ENCODE measurements around the gene PUM1.

PUM1 gene

GRCh38 chr1:30901798-30902581, 163.5 kb downstream of the PUM1 start:
- peak overlapping the region; percentile 52 for H3K9ac ChIP-seq (ENCODE audit: low read length)
- H3K27me3 ChIP-seq (ENCODE audit: control insufficient read depth, insufficient read depth, low read length): no peaks in the 10 kb centered on the region
- no peaks in the 10 kb centered on the region for H3K9me3 ChIP-seq (ENCODE audit: control insufficient read depth, low read length)
- H3K36me3 ChIP-seq (ENCODE audit: control insufficient read depth, insufficient read depth, low read length): no peaks in the 10 kb centered on the region
- no peak overlapping the region for H3K4me3 ChIP-seq (ENCODE audit: low read length)
- H3K4me1 ChIP-seq (ENCODE audit: control insufficient read depth, insufficient read depth, low read length): peaks cover 21% of the 10 kb centered on the region

GRCh38 chr1:30900931-30901560, 164.5 kb downstream of the PUM1 start:
- Histone ChIP-seq H3K9me3 (ENCODE audit: control insufficient read depth, low read length) (no peaks in the 10 kb centered on the region), H3K4me1 (ENCODE audit: control insufficient read depth, insufficient read depth, low read length) (peaks cover 19% of the 10 kb centered on the region), H3K27me3 (ENCODE audit: control insufficient read depth, insufficient read depth, low read length) (no peaks in the 10 kb centered on the region), H3K36me3 (ENCODE audit: control insufficient read depth, insufficient read depth, low read length) (no peaks in the 10 kb centered on the region), H3K4me3 (ENCODE audit: low read length) (no peak overlapping the region), H3K9ac (ENCODE audit: low read length) (no peak overlapping the region)

- no peak overlapping the region for H3K4me3 ChIP-seq (ENCODE audit: low read length)
- H3K27me3 ChIP-seq (ENCODE audit: control insufficient read depth, insufficient read depth, low read length): no peaks in the 10 kb centered on the region
- no peaks in the 10 kb centered on the region for H3K36me3 ChIP-seq (ENCODE audit: control insufficient read depth, insufficient read depth, low read length)
- H3K9ac ChIP-seq (ENCODE audit: low read length): no peak overlapping the region
- H3K9me3 ChIP-seq (ENCODE audit: control insufficient read depth, low read length): no peaks in the 10 kb centered on the region
- peaks cover 19% of the 10 kb centered on the region for H3K4me1 ChIP-seq (ENCODE audit: control insufficient read depth, insufficient read depth, low read length)
These were observed 165.0 kb downstream of the PUM1 start for GRCh38 chr1:30900486-30900885.

- H3K36me3 ChIP-seq (ENCODE audit: control insufficient read depth, insufficient read depth, low read length): no peaks in the 10 kb centered on the region
- H3K4me3 ChIP-seq (ENCODE audit: low read length): no peak overlapping the region
- H3K9me3 ChIP-seq (ENCODE audit: control insufficient read depth, low read length): no peaks in the 10 kb centered on the region
- H3K4me1 ChIP-seq (ENCODE audit: control insufficient read depth, insufficient read depth, low read length): peaks cover 19% of the 10 kb centered on the region
- H3K9ac ChIP-seq (ENCODE audit: low read length): no peak overlapping the region
- H3K27me3 ChIP-seq (ENCODE audit: control insufficient read depth, insufficient read depth, low read length): no peaks in the 10 kb centered on the region
These were observed 165.7 kb downstream of the PUM1 start for GRCh38 chr1:30899577-30900389.

- Histone ChIP-seq H3K9ac (ENCODE audit: low read length) (no peak overlapping the region), H3K4me1 (ENCODE audit: control insufficient read depth, insufficient read depth, low read length) (peaks cover 19% of the 10 kb centered on the region), H3K9me3 (ENCODE audit: control insufficient read depth, low read length) (no peaks in the 10 kb centered on the region), H3K27me3 (ENCODE audit: control insufficient read depth, insufficient read depth, low read length) (no peaks in the 10 kb centered on the region), H3K36me3 (ENCODE audit: control insufficient read depth, insufficient read depth, low read length) (no peaks in the 10 kb centered on the region), H3K4me3 (ENCODE audit: low read length) (no peak overlapping the region)
These were observed 167.3 kb downstream of the PUM1 start for GRCh38 chr1:30898031-30898815.

- Histone ChIP-seq H3K27me3 (ENCODE audit: control insufficient read depth, insufficient read depth, low read length) (no peaks in the 10 kb centered on the region), H3K9me3 (ENCODE audit: control insufficient read depth, low read length) (no peaks in the 10 kb centered on the region), H3K4me1 (ENCODE audit: control insufficient read depth, insufficient read depth, low read length) (peaks cover 10% of the 10 kb centered on the region), H3K4me3 (ENCODE audit: low read length) (no peak overlapping the region), H3K9ac (ENCODE audit: low read length) (no peak overlapping the region), H3K36me3 (ENCODE audit: control insufficient read depth, insufficient read depth, low read length) (no peaks in the 10 kb centered on the region)
These were observed 168.6 kb downstream of the PUM1 start for GRCh38 chr1:30896905-30897304.

- Histone ChIP-seq H3K36me3 (ENCODE audit: control insufficient read depth, insufficient read depth, low read length) (no peaks in the 10 kb centered on the region), H3K27me3 (ENCODE audit: control insufficient read depth, insufficient read depth, low read length) (no peaks in the 10 kb centered on the region), H3K9me3 (ENCODE audit: control insufficient read depth, low read length) (no peaks in the 10 kb centered on the region), H3K4me3 (ENCODE audit: low read length) (no peak overlapping the region), H3K4me1 (ENCODE audit: control insufficient read depth, insufficient read depth, low read length) (peaks cover 2% of the 10 kb centered on the region), H3K9ac (ENCODE audit: low read length) (no peak overlapping the region)
These were observed 169.4 kb downstream of the PUM1 start for GRCh38 chr1:30895944-30896660.

DNA sequence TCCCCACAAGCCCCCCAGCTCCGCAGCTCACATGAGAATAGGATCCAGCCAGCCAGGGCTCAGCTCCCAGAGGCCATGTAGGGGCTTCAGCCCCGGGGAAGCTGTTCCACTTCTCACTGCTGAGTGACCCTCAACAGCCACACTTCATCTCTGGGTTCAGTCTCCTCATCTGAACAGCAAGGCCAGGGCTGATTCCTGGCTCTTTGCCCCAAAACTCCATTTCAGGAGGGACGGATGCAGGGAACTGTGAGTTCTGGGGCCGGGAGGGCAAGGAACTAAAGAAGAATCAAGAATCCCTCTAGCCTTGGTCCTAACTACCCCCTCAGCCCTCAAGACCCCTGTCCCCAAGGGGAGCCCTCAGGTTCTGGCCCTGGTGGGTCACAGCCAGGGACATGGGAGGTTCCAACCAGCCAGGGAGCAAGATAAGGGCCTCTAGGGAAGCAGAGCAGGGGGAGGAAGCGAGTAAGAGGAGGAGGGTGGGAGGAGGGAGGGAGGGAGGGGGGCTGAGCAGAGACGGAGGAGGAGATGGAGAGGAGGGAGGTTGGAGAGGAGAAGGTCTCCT, 170.1 kb downstream of the PUM1 start:
- Histone ChIP-seq H3K4me1 (ENCODE audit: control insufficient read depth, insufficient read depth, low read length) (no peaks in the 10 kb centered on the region), H3K36me3 (ENCODE audit: control insufficient read depth, insufficient read depth, low read length) (no peaks in the 10 kb centered on the region), H3K27me3 (ENCODE audit: control insufficient read depth, insufficient read depth, low read length) (no peaks in the 10 kb centered on the region), H3K9me3 (ENCODE audit: control insufficient read depth, low read length) (no peaks in the 10 kb centered on the region), H3K4me3 (ENCODE audit: low read length) (no peak overlapping the region), H3K9ac (ENCODE audit: low read length) (no peak overlapping the region)

GRCh38 chr1:30894508-30894973, 171.0 kb downstream of the PUM1 start:
- Histone ChIP-seq H3K27me3 (ENCODE audit: control insufficient read depth, insufficient read depth, low read length) (no peaks in the 10 kb centered on the region), H3K4me3 (ENCODE audit: low read length) (no peak overlapping the region), H3K9me3 (ENCODE audit: control insufficient read depth, low read length) (no peaks in the 10 kb centered on the region), H3K9ac (ENCODE audit: low read length) (no peak overlapping the region), H3K4me1 (ENCODE audit: control insufficient read depth, insufficient read depth, low read length) (no peaks in the 10 kb centered on the region), H3K36me3 (ENCODE audit: control insufficient read depth, insufficient read depth, low read length) (no peaks in the 10 kb centered on the region)

GRCh38 chr1:30893776-30894507, 171.6 kb downstream of the PUM1 start:
- no peaks in the 10 kb centered on the region for H3K9me3 ChIP-seq (ENCODE audit: control insufficient read depth, low read length)
- H3K9ac ChIP-seq (ENCODE audit: low read length): no peak overlapping the region
- peaks cover 2% of the 10 kb centered on the region for H3K4me1 ChIP-seq (ENCODE audit: control insufficient read depth, insufficient read depth, low read length)
- H3K4me3 ChIP-seq (ENCODE audit: low read length): no peak overlapping the region
- no peaks in the 10 kb centered on the region for H3K27me3 ChIP-seq (ENCODE audit: control insufficient read depth, insufficient read depth, low read length)
- H3K36me3 ChIP-seq (ENCODE audit: control insufficient read depth, insufficient read depth, low read length): no peaks in the 10 kb centered on the region

All from mucosa of stomach (tissue), 1 donor.